Loucy (cell line): Measurements from ENCODE around the gene OR1K1.

Experiments
- H2AFZ ChIP-seq: fragments of 200-600 bp; sonication (generic); 2 replicates; pipeline ENCODE4 v1.6.0; 2016; ENCODE audit warnings: antibody characterized with exemption, mild to moderate bottlenecking, low read length, moderate library complexity
- H3F3A ChIP-seq: fragments of 200-600 bp; 2 replicates; pipeline ENCODE4 v1.6.0; 2016; ENCODE audit warnings: antibody characterized with exemption, low read depth, mild to moderate bottlenecking
- H3K27me3 ChIP-seq: fragments of 200-600 bp; sonication (generic); 2 replicates; pipeline ENCODE4 v1.6.1; 2014; ENCODE audit warnings: low read length, mild to moderate bottlenecking; ENCODE audit not compliant: insufficient read depth, poor library complexity, severe bottlenecking
- H3K36me3 ChIP-seq: fragments of 200-600 bp; sonication (generic); 2 replicates; pipeline ENCODE4 v1.6.1; 2016; ENCODE audit warnings: low read length; ENCODE audit not compliant: insufficient read depth
- H3K4me1 ChIP-seq: fragments of 200-600 bp; sonication (generic); 2 replicates; pipeline ENCODE4 v1.5.1; 2014; ENCODE audit warnings: low read length, mild to moderate bottlenecking; ENCODE audit not compliant: insufficient read depth, poor library complexity, severe bottlenecking
- H3K4me2 ChIP-seq: fragments of 200-600 bp; sonication (generic); 2 replicates; pipeline ENCODE4 v1.6.0; 2014; ENCODE audit warnings: antibody characterized with exemption, low read length, low read depth, mild to moderate bottlenecking; ENCODE audit not compliant: poor library complexity, severe bottlenecking
- H3K4me3 ChIP-seq: fragments of 200-600 bp; sonication (generic); 2 replicates; pipeline ENCODE4 v1.5.1; 2014; ENCODE audit warnings: low read length, mild to moderate bottlenecking, mixed read lengths; ENCODE audit not compliant: poor library complexity, severe bottlenecking
- H3K79me2 ChIP-seq: fragments of 200-600 bp; sonication (generic); 2 replicates; pipeline ENCODE4 v1.6.1; 2014; ENCODE audit warnings: low read length; ENCODE audit not compliant: insufficient read depth
- H3K9ac ChIP-seq: fragments of 200-600 bp; sonication (generic); 2 replicates; pipeline ENCODE4 v1.6.0; 2014; ENCODE audit warnings: mild to moderate bottlenecking, low read depth, low read length, moderate library complexity; ENCODE audit not compliant: poor library complexity, severe bottlenecking
- H3K9me2 ChIP-seq: fragments of 200-600 bp; sonication (generic); replicated peaks from 2 replicates; pipeline ENCODE4 v1.6.1; 2016; ENCODE audit warnings: low read depth, low read length, mixed read lengths
- H3K9me3 ChIP-seq: fragments of 200-600 bp; sonication (generic); 2 replicates; pipeline ENCODE4 v1.6.1; 2014; ENCODE audit warnings: mild to moderate bottlenecking, antibody characterized with exemption, low read length, low read depth; ENCODE audit not compliant: insufficient read depth
- H4K20me1 ChIP-seq: fragments of 200-600 bp; sonication (generic); 2 replicates; pipeline ENCODE4 v1.6.0; 2014; ENCODE audit warnings: antibody characterized with exemption, low read length, mild to moderate bottlenecking; ENCODE audit not compliant: insufficient read depth, poor library complexity, severe bottlenecking
- EZH2phosphoT487 ChIP-seq: fragments of 200-600 bp; IDR thresholded peaks from 2 replicates; pipeline ENCODE4 v1.6.1; 2018; ENCODE audit warnings: antibody characterized with exemption, mild to moderate bottlenecking, moderate library complexity, borderline replicate concordance
- TF ChIP-seq, protein P1 (sequence below): fragments of 200-600 bp; sonication (generic); conservative IDR thresholded peaks from 2 replicates; pipeline ENCODE4 v1.5.1; 2014; ENCODE audit warnings: mild to moderate bottlenecking, antibody characterized with exemption, low read length

Gene OR1K1

DNA sequence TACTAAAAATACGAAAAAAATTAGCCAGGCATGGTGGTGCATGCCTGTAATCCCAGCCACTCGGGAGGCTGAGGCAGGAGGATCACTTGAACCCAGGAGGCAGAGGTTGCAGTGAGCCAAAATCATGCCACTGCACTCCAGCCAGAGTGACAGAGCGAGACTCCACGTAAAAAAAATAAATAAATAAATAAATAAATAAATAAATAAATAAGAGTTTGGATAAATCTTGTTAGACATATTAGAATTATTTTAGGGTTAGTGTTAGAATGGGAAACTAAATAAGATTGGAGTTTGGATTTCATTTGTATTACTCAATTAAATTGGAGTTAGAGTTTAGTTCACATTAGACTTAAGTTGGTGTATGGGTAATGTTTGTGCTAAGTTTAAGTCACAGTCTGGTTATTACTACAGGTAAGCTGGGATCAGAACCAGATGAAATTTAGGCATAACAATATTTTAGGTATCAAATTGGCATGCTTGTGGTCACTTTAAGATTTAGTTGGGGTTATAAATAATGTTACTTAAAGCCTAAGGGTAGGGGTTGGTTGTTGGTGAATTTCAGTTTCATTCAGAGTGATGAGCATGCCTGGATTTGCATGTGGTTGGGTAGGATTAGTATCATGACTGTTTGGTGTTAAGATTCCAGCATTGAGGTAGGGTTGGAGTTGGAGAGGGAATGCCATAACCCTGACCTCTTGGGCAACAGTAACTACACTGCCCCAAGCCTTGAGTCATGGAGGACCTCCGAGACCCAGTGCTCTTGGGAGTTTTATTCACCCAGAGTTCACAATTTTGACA, 7.9 kb upstream of the OR1K1 start:
- no peak overlapping the region for H2AFZ ChIP-seq
- no peak for TF ChIP-seq EZH2phosphoT487
- TF ChIP-seq, protein P1, sequence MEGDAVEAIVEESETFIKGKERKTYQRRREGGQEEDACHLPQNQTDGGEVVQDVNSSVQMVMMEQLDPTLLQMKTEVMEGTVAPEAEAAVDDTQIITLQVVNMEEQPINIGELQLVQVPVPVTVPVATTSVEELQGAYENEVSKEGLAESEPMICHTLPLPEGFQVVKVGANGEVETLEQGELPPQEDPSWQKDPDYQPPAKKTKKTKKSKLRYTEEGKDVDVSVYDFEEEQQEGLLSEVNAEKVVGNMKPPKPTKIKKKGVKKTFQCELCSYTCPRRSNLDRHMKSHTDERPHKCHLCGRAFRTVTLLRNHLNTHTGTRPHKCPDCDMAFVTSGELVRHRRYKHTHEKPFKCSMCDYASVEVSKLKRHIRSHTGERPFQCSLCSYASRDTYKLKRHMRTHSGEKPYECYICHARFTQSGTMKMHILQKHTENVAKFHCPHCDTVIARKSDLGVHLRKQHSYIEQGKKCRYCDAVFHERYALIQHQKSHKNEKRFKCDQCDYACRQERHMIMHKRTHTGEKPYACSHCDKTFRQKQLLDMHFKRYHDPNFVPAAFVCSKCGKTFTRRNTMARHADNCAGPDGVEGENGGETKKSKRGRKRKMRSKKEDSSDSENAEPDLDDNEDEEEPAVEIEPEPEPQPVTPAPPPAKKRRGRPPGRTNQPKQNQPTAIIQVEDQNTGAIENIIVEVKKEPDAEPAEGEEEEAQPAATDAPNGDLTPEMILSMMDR = no peak
- no peaks in the 10 kb centered on the region for H4K20me1 ChIP-seq
- no peak overlapping the region for H3K9ac ChIP-seq
- no peak overlapping the region for H3K4me3 ChIP-seq
- H3K9me3 ChIP-seq = no peaks in the 10 kb centered on the region
- H3K9me2 ChIP-seq = no peaks in the 10 kb centered on the region
- no peaks in the 10 kb centered on the region for H3K4me1 ChIP-seq
- H3K27me3 ChIP-seq = no peaks in the 10 kb centered on the region
- no peaks in the 10 kb centered on the region for H3K79me2 ChIP-seq
- no peak overlapping the region for H3K4me2 ChIP-seq
- no peaks in the 10 kb centered on the region for H3K36me3 ChIP-seq
- no peaks in the 10 kb centered on the region for H3F3A ChIP-seq

DNA sequence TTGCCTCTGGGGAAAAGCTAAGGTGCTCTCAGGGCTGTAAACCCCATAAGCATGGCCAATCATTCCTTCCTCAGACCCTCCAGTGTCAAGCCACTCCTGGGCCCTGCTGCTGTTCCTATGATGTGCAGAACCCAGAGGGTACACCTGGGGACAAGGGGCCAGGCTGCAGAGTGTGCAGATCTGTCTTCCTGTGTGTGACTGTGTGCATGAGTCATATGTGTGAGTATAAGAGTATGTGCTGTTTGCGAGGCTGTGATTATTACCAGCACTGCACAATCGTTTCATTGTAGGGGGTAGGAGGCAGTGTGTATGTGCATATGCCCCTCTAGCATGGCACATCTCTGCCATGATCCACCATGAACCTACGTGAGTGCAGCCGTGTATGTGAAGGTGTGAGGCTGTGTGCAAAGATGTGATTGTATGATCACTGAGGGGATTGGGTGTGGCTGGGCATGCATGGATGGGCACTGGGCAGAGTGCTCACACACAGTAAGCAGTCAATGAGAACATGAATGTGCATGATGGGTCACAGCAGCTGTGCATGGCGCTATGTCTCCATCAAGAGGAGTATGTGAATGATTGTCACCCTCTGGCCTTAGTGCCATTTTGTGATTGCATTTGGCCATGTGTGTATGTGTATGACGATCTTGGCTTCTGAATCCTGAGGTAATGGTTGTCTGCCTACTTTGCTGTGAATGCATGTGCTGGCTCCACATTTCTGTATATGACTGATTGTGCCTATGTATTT, 2.4 kb upstream of the OR1K1 start:
- no peak overlapping the region for H3K4me3 ChIP-seq
- no peaks in the 10 kb centered on the region for H3K36me3 ChIP-seq
- no peaks in the 10 kb centered on the region for H3F3A ChIP-seq
- no peaks in the 10 kb centered on the region for H4K20me1 ChIP-seq
- no peaks in the 10 kb centered on the region for H3K9me2 ChIP-seq
- no peak for TF ChIP-seq EZH2phosphoT487
- TF ChIP-seq, protein P1 = no peak
- no peaks in the 10 kb centered on the region for H3K4me1 ChIP-seq
- no peak overlapping the region for H3K4me2 ChIP-seq
- H3K9ac ChIP-seq = no peak overlapping the region
- no peak overlapping the region for H2AFZ ChIP-seq
- no peaks in the 10 kb centered on the region for H3K9me3 ChIP-seq
- no peaks in the 10 kb centered on the region for H3K27me3 ChIP-seq
- H3K79me2 ChIP-seq = no peaks in the 10 kb centered on the region

DNA sequence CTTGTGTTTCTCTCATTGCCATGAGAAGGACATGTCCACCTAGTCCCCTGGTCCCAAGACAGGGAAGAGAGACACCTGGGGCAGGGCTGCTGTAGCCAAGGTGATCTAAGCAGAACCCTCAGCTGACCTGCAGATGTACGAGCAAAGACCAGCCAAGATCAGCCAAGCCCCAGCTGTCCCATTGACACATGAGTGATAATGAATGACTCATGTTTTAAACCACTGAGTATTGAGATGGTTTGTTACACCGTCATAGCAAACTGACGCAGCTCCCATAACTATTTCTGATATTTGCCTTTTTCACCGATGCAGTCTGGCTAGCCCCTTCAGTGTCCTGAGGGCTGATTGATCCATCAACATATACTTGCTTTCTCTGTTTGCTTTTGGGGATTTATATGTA, 6.7 kb downstream of the OR1K1 start:
- Histone ChIP-seq H3K27me3 (no peaks in the 10 kb centered on the region), H3K4me1 (peaks cover 24% of the 10 kb centered on the region), H3K4me2 (no peak overlapping the region), H3K9ac (no peak overlapping the region), H3K4me3 (no peak overlapping the region), H3K36me3 (no peaks in the 10 kb centered on the region), H3K79me2 (no peaks in the 10 kb centered on the region), H3K9me2 (no peaks in the 10 kb centered on the region), H3F3A (no peaks in the 10 kb centered on the region), H3K9me3 (no peaks in the 10 kb centered on the region), H2AFZ (no peak overlapping the region), H4K20me1 (no peaks in the 10 kb centered on the region)
- TF ChIP-seq, protein P1 = no peak
- no peak for TF ChIP-seq EZH2phosphoT487
